ENCODE results near the gene PC. TPM values are rescaled to one million over a fixed set of nuclear protein-coding genes. Genes with fewer than 3 reads are reported as not detected.

The PC gene
- total RNA-seq, 4 donors from 2014 or later, result 13.1 to 67.6 (median 32.1) TPM

- Histone ChIP-seq H3K27ac (peak overlapping the region in 3 of 4 donors; percentile 1 to 51 (median 15)), H3K4me1 (peaks cover 5 to 57% of the 10 kb centered on the region in 2 donors), H3K4me3 (no peak overlapping the region), H3K36me3 (no peaks in the 10 kb centered on the region), H3K9me3 (no peaks in the 10 kb centered on the region), H3K27me3 (no peaks in the 10 kb centered on the region)
- in situ Hi-C loops (cut with MboI; ENCODE audit: low sequenced_read_pairs in 4 of 4), result no loop called here
- no peak for ATAC-seq
- intact Hi-C loops (cut with DNase I; ENCODE audit: low total_unique reads), result no loop called here
- no peak for DNase-seq
- TF ChIP-seq CTCF (IDR thresholded peaks at IDR 0.05 in 4 of 5, conservative IDR thresholded peaks at IDR 0.05 in 1 of 5) (no peak), POLR2A (IDR thresholded peaks at IDR 0.05) (no peak)
Measured at GRCh38 chr11:66887526-66887925, 70.7 kb downstream of the PC start.

- in situ Hi-C loops (cut with MboI; ENCODE audit: low sequenced_read_pairs in 4 of 4) (no loop called here), intact Hi-C loops (cut with DNase I; ENCODE audit: low total_unique reads) (no loop called here)
- TF ChIP-seq CTCF (IDR thresholded peaks at IDR 0.05 in 4 of 5, conservative IDR thresholded peaks at IDR 0.05 in 1 of 5) (no peak), POLR2A (IDR thresholded peaks at IDR 0.05) (no peak)
- peak overlapping the region in 3 of 4 donors; percentile 5 to 51 (median 7) for H3K27ac ChIP-seq
- H3K9me3 ChIP-seq, result no peaks in the 10 kb centered on the region
- peak; percentile 26 to 54 for DNase-seq
- H3K4me3 ChIP-seq, result no peak overlapping the region
- peaks cover 9 to 59% of the 10 kb centered on the region in 2 donors for H3K4me1 ChIP-seq
- ATAC-seq, result peak in 1 of 2 donors; percentile 15
- H3K27me3 ChIP-seq, result no peaks in the 10 kb centered on the region
- no peaks in the 10 kb centered on the region for H3K36me3 ChIP-seq
Measured at GRCh38 chr11:66886671-66887221, 71.4 kb downstream of the PC start.

GRCh38 chr11:66885950-66886440 is 72.2 kb downstream of the PC start:
- ATAC-seq, result no peak
- intact Hi-C loops (cut with DNase I; ENCODE audit: low total_unique reads), result no loop called here
- Histone ChIP-seq H3K27ac (peak overlapping the region in 2 of 4 donors; percentile 5 to 51), H3K36me3 (no peaks in the 10 kb centered on the region), H3K4me3 (no peak overlapping the region), H3K27me3 (no peaks in the 10 kb centered on the region), H3K9me3 (no peaks in the 10 kb centered on the region), H3K4me1 (peaks cover 9 to 59% of the 10 kb centered on the region in 2 donors)
- DNase-seq, result no peak
- in situ Hi-C loops (cut with MboI; ENCODE audit: low sequenced_read_pairs in 4 of 4), result no loop called here
- no peak for TF ChIP-seq CTCF (IDR thresholded peaks at IDR 0.05 in 4 of 5, conservative IDR thresholded peaks at IDR 0.05 in 1 of 5)

DNA sequence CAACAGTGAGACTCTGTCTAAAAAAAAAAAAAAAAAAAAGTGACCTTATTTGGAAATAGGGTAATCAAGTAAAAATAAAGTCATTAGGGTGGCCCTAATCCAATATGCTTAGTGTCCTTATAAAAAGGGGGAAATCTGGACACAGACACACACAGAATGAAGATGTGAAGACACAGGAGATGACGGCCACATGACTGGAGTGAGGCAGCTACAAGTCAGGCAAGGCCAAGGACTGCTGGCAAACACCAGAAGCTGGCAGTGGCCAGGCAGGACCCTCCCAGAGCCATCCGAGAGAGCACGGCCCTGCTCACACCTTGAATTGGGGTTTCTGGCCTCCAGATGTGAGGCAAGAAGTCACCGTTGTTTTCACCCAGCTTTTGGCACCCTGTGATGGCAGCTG is 72.7 kb downstream of the PC start:
- intact Hi-C loops (cut with DNase I; ENCODE audit: low total_unique reads), result no loop called here
- Histone ChIP-seq H3K4me3 (no peak overlapping the region), H3K4me1 (peaks cover 9 to 59% of the 10 kb centered on the region in 2 donors), H3K27me3 (no peaks in the 10 kb centered on the region), H3K9me3 (no peaks in the 10 kb centered on the region), H3K36me3 (no peaks in the 10 kb centered on the region), H3K27ac (no peak overlapping the region)
- no peak for TF ChIP-seq CTCF (IDR thresholded peaks at IDR 0.05 in 4 of 5, conservative IDR thresholded peaks at IDR 0.05 in 1 of 5)
- TF ChIP-seq POLR2A (IDR thresholded peaks at IDR 0.05), result no peak
- ATAC-seq (no peak), DNase-seq (no peak)
- in situ Hi-C loops (cut with MboI; ENCODE audit: low sequenced_read_pairs in 4 of 4), result no loop called here

- in situ Hi-C loops (cut with MboI; ENCODE audit: low sequenced_read_pairs in 4 of 4), result no loop called here
- no peak overlapping the region for H3K27ac ChIP-seq
- TF ChIP-seq CTCF (IDR thresholded peaks at IDR 0.05 in 4 of 5, conservative IDR thresholded peaks at IDR 0.05 in 1 of 5), result no peak
- no peak for TF ChIP-seq POLR2A (IDR thresholded peaks at IDR 0.05)
Measured at GRCh38 chr11:66884443-66884842, 73.7 kb downstream of the PC start.

More at GRCh38 chr11:66884443-66884842, 73.7 kb downstream of the PC start:
- H3K36me3 ChIP-seq, result no peaks in the 10 kb centered on the region
- ATAC-seq (no peak), DNase-seq (no peak)
- H3K4me3 ChIP-seq, result no peak overlapping the region
- peaks cover 9 to 52% of the 10 kb centered on the region in 2 donors for H3K4me1 ChIP-seq
- intact Hi-C loops (cut with DNase I; ENCODE audit: low total_unique reads), result no loop called here
- no peaks in the 10 kb centered on the region for H3K27me3 ChIP-seq
- no peaks in the 10 kb centered on the region for H3K9me3 ChIP-seq

All from gastrocnemius medialis (tissue), 4 donors.